Activated naive CD8-positive, alpha-beta T cell treated with anti-CD3 and anti-CD28 coated beads, Interleukin-2, amount 50 U/mL, for 24 hours (primary cell): ENCODE results near the gene HCFC2.
A peak's percentile ranks its signal among the peaks of the same experiment; 100 is the strongest.

Experiments
- ATAC-seq: fragments of 150-1000 bp; cut with Tn5 transposase; one replicate; pipeline ENCODE4 v1.10.0; 2021
- DNase-seq: peaks from one replicate; pipeline ENCODE4 v3.0.0; 2021
- H3K27ac Mint-ChIP-seq: one replicate; pipeline ENCODE4 v1.8.0; 2021; ENCODE audit warnings: mild to moderate bottlenecking, mixed read lengths
- H3K27me3 Mint-ChIP-seq: one replicate; pipeline ENCODE4 v1.8.0; 2021; ENCODE audit warnings: mixed read lengths
- H3K36me3 Mint-ChIP-seq: one replicate; pipeline ENCODE4 v1.8.0; 2021; ENCODE audit warnings: low read depth, mixed read lengths
- H3K4me1 Mint-ChIP-seq: one replicate; pipeline ENCODE4 v1.8.0; 2021; ENCODE audit warnings: mixed read lengths
- H3K4me3 Mint-ChIP-seq: one replicate; pipeline ENCODE4 v1.8.0; 2021; ENCODE audit warnings: mild to moderate bottlenecking, moderate library complexity, mixed read lengths
- H3K9me3 Mint-ChIP-seq: one replicate; pipeline ENCODE4 v1.8.0; 2021; ENCODE audit warnings: mixed read lengths

The HCFC2 gene

DNA sequence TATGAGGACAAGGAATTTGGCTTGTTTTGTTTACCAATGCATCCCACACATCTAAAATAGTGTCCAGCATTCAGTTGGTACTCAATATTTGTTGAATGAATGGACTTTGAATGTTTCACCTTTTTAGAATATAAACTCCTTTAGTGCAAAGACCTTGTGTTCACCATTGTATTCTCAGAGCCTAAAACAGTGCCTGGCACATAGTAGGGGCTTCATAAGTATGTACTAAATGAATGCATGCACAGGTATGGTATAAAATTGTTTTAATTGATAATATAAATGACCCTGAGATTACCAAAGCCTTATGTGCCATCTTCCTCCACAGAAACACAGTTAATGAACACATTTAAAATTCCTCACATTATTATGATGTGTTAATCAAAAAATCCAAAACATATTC lies 78.7 kb downstream of the HCFC2 start:
- Mint-ChIP-seq H3K9me3 (peaks cover 7% of the 10 kb centered on the region), H3K4me3 (no peak overlapping the region), H3K27ac (no peak overlapping the region), H3K27me3 (peaks cover 6% of the 10 kb centered on the region), H3K4me1 (peaks cover 6% of the 10 kb centered on the region), H3K36me3 (no peaks in the 10 kb centered on the region)
- DNase-seq = no peak
- no peak for ATAC-seq

DNA sequence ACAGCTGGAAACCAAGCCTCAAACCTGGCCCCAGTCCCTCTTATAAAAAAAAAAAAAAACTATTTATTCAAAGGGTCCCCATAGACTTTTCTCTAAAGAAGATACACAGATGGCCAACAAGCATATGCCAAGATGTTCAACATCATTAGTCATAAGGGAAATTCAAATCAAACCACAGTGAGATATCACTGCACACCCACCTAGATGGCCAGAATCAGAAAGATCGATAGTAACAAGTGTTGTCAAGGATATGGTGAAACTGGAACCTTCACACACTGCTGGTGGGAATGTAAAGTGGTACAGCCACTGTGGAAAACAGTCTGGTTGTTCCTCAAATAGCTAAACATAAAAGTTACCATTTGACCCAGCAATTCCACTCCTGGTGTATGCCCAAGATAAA lies 79.6 kb downstream of the HCFC2 start:
- H3K36me3 Mint-ChIP-seq = no peaks in the 10 kb centered on the region
- H3K27ac Mint-ChIP-seq = no peak overlapping the region

DNA sequence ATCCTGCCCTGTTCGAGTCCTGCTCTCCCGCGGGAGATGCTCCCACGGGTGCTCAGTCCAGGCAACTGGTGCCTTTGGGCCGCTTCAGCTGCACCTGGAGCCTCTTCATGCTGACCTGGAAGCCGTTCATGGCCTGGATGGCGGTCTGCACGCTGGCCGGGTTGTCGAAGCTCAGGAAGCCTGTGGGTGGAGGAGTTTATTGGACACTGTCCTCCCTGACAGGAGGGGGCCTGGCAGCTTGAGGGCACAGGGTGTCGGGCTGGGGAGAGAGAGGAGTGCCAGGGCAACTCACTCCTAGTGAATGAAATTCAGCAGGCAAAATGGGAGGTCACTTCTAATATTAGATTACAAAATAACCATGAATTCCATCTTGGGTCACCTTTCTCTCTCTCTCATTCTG lies 83.0 kb downstream of the HCFC2 start:
- Mint-ChIP-seq H3K9me3 (peaks cover 7% of the 10 kb centered on the region), H3K27me3 (peaks cover 15% of the 10 kb centered on the region), H3K36me3 (no peaks in the 10 kb centered on the region), H3K27ac (no peak overlapping the region), H3K4me1 (no peaks in the 10 kb centered on the region), H3K4me3 (no peak overlapping the region)
- DNase-seq = no peak
- ATAC-seq = no peak

More for the DNA sequence above, 79.6 kb downstream of the HCFC2 start:
- peak; percentile 57 for ATAC-seq
- Mint-ChIP-seq H3K27me3 (peaks cover 8% of the 10 kb centered on the region), H3K4me3 (no peak overlapping the region), H3K4me1 (peaks cover 2% of the 10 kb centered on the region), H3K9me3 (peaks cover 7% of the 10 kb centered on the region)
- DNase-seq = no peak

DNA sequence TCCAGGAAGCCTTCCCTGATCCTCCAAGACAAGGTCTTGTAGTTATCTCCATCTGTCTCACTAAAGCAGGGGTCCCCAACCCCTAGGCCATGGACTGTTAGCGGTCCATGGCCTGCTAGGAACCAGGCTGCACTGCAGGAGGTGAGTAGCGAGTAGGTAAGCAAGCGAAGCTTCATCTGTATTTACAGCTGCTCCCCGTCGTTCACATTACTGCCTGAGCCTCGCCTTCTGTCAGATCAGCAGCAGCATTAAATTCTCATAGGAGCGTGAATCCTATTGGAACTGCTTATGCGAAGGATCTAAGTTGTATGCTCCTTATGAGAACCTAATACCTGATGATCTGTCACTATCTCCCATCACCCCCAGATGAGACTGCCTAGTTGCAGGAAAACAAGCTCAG lies 86.1 kb downstream of the HCFC2 start:
- ATAC-seq = no peak
- Mint-ChIP-seq H3K9me3 (peaks cover 4% of the 10 kb centered on the region), H3K36me3 (no peaks in the 10 kb centered on the region), H3K27ac (no peak overlapping the region), H3K4me3 (no peak overlapping the region), H3K27me3 (peaks cover 14% of the 10 kb centered on the region), H3K4me1 (peaks cover 8% of the 10 kb centered on the region)
- no peak for DNase-seq

DNA sequence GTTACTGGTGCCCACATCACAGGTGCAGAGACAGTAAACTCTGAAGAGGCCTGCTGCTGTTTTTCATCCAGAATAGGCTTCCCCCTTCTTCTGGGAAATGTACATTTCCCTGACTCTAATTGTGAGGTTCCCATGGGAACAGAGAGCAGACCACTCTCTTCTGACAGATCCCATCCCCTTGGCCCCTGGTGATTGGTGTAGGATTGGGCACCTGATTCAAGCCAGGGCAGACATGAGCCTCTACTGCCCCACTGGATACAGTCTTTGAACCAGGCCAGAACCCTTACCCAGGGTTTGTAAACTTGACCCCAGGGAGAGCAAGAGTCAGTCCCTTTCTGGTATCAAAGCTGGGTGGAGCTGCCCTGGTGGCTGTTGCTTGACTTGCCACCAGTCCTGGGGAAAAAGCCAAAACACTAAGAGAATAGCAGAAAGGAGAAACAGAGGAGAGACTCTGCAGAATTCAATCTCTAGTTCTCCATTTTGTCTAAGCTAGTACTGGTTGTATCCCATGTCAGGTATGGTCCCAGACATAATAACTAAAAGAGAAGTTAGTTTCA lies 88.4 kb downstream of the HCFC2 start:
- peaks cover 11% of the 10 kb centered on the region for H3K27me3 Mint-ChIP-seq
- peaks cover 8% of the 10 kb centered on the region for H3K4me1 Mint-ChIP-seq
- ATAC-seq (no peak), DNase-seq (no peak)
- no peaks in the 10 kb centered on the region for H3K36me3 Mint-ChIP-seq
- H3K9me3 Mint-ChIP-seq = no peaks in the 10 kb centered on the region
- no peak overlapping the region for H3K4me3 Mint-ChIP-seq
- no peak overlapping the region for H3K27ac Mint-ChIP-seq

DNA sequence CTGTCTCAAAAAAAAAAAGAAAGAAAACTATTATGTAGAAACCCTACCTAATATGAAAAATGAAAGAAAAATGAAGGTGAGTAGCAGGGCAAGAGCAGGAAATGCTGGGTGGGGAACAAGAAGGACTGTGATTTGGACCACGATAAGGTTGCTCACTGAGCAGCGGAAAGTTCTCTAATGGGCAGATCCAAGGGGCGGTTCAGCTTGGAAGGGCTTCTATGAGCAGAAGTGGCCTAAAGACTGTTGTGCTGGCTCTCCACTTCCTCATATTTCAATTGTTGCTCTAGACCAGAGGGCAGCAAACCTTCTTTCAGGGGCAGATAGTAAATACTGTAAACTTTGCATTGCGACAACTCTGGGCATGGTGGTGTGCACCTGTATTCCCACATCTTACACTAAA lies 90.0 kb downstream of the HCFC2 start:
- Mint-ChIP-seq H3K27me3 (peaks cover 10% of the 10 kb centered on the region), H3K9me3 (no peaks in the 10 kb centered on the region), H3K4me3 (no peak overlapping the region), H3K27ac (peak overlapping the region; percentile 1), H3K4me1 (peaks cover 8% of the 10 kb centered on the region), H3K36me3 (no peaks in the 10 kb centered on the region)
- ATAC-seq (no peak), DNase-seq (no peak)

DNA sequence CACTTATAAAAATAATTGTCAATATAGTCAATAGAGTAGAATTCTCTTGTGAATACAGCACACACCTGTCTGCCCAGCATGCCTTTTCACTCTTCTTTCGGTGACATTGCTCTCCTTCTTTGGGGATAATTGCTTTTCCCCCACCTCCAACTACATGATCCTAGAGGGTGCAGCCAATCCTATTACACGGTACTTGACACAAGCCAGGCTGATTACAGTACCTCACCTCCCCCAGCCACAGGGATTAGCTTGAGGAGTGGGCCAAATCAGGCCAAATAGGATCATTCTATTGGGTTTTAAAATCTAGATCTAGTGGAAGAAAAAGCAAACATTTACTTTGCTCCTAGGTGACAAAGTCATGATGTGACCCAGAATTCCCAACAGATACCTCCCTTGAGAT lies 90.5 kb downstream of the HCFC2 start:
- H3K27ac Mint-ChIP-seq = no peak overlapping the region
- H3K4me1 Mint-ChIP-seq = peaks cover 8% of the 10 kb centered on the region
- no peak overlapping the region for H3K4me3 Mint-ChIP-seq
- ATAC-seq (no peak), DNase-seq (no peak)
- no peaks in the 10 kb centered on the region for H3K9me3 Mint-ChIP-seq
- H3K36me3 Mint-ChIP-seq = no peaks in the 10 kb centered on the region
- peaks cover 8% of the 10 kb centered on the region for H3K27me3 Mint-ChIP-seq
